Pancreas (tissue), 10 donors: ENCODE data around the gene PPARD. TPM values are rescaled to one million over a fixed set of nuclear protein-coding genes. Genes with fewer than 3 reads are reported as not detected.
A peak's percentile ranks its signal among the peaks of the same experiment; 100 is the strongest.

Experiments used
- ATAC-seq, 4 donors: fragments of 200-7000 bp; cut with Tn5 transposase; one replicate each; pipeline versions ENCODE4 v1.8.0 to v1.9.1; 2020; ENCODE audit warnings: mild to moderate bottlenecking in 4 of 4, moderate library complexity in 4 of 4
- DNase-seq, 6 donors: peaks; one replicate each; pipeline ENCODE4 v3.0.0-alpha.2; 2020
- FAIRE-seq: peaks from 2 replicates; lab custom pipeline; 2012; peaks lifted over from hg19 to GRCh38; lab: Jason Lieb, UNC
- H3K27ac ChIP-seq, 4 donors: fragments of 200-600 bp; sonication (generic); 1 replicate in 3 of 4; 2 replicates in 1 of 4; pipeline versions ENCODE4 v1.5.0 to v1.8.0; 2020
- H3K27me3 ChIP-seq, 4 donors: fragments of 200-600 bp; one replicate each; pipeline ENCODE4 v1.8.0; 2021
- H3K36me3 ChIP-seq, 3 donors: fragments of 200-600 bp; sonication (generic) in 1 of 3; one replicate each; pipeline versions ENCODE4 v1.5.0 to v1.8.0; 2020 to 2021
- H3K4me1 ChIP-seq, 3 donors: fragments of 200-600 bp; one replicate each; pipeline ENCODE4 v1.8.0; 2021
- H3K4me3 ChIP-seq, 4 donors: fragments of 200-600 bp; sonication (generic) in 2 of 4; one replicate each; pipeline versions ENCODE4 v1.5.0 to v1.8.0; 2020 to 2021
- H3K9me3 ChIP-seq, 4 donors: fragments of 200-600 bp; one replicate each; pipeline ENCODE4 v1.8.0; 2021
- CTCF ChIP-seq, 4 donors: fragments of 200-600 bp; sonication (generic) in 3 of 4; IDR thresholded peaks; one replicate each; pipeline versions ENCODE4 v1.5.0 to v1.8.0; 2021; ENCODE audit warnings: antibody characterized with exemption in 4 of 4
- WGBS, 2 donors: extraction: QIAGEN DNeasy Blood & Tissue Kit; methylation state at CpG; one replicate each; pipeline ENCODE4 v1.1.7; 2013; 5-methylcytosine and 5-hydroxymethylcytosine counted together
- intact Hi-C, 3 donors: fragments of 100-400 bp; cut with DNase I; formaldehyde crosslinking; loops; one replicate each; pipeline versions ENCODE4 v1.11.1 to v1.14.2; 2022
- polyA plus RNA-seq, 2 donors: library from polyadenylated mRNA; stranded (reverse); fragments of 200-250 nt; gene quantifications; one replicate each; pipeline ENCODE4 v1.2.3, GENCODE V29; 2013
- total RNA-seq, 6 donors: library from RNA; stranded (reverse); fragmentation: NEBNext Ultra II Directional in 4 of 6; extraction: Animal tissue kit (Norgen Biotek cat#: 25700) in 4 of 6; gene quantifications; one replicate each; pipeline versions ENCODE4 v1.2.1 to v1.2.4, GENCODE V29; 2021 to 2023
- donor health status: healthy with polysubstance abuse.
- donor health status: DM: no; HTN: no; CAD: no; lungs with moderate emphysema.
- donor health status: DM: no; HTN: no; CAD: no.
- donor health status: control.
- donor health status: control.
- donor health status: Bipolar disorder and iron deficiency.
- donor health status: DM: yes; HTN: yes; CAD: no.
- donor health status: DM: no; HTN: no; CAD: no.
- donor health status: DM: no; HTN: no; CAD: no.
- donor health status: DM: yes; HTN: yes; CAD: no.

PPARD gene
- total and polyA plus RNA-seq, 8 donors: 4.4 to 14.1 (median 8.2) TPM

- Histone ChIP-seq H3K27ac (no peak overlapping the region), H3K4me3 (no peak overlapping the region), H3K4me1 (peaks cover 0 to 3% (median 0%) of the 10 kb centered on the region in 3 donors), H3K36me3 (no peaks in the 10 kb centered on the region), H3K27me3 (no peaks in the 10 kb centered on the region), H3K9me3 (no peaks in the 10 kb centered on the region)
- TF ChIP-seq CTCF (IDR thresholded peaks at IDR 0.05): no peak
- ATAC-seq (no peak), FAIRE-seq (no peak), DNase-seq (no peak)
- 87 to 88% methylated on average over 9 of the region's 9 CpGs for WGBS, 2 donors
- intact Hi-C loops: loop anchor here in 1 of 3 donors (10.0 kb wide), 1 partner anchor 66 kb away; the partner anchor contains the start of gene PPARD
These were observed 68.7 kb downstream of the PPARD start for GRCh38 chr6:35411066-35411465.

GRCh38 chr6:35412102-35412501, 69.7 kb downstream of the PPARD start:
- 83 to 91% methylated on average over 8 of the region's 8 CpGs for WGBS, 2 donors
- H3K27ac ChIP-seq: no peak overlapping the region
- H3K9me3 ChIP-seq: no peaks in the 10 kb centered on the region
- no peak overlapping the region for H3K4me3 ChIP-seq
- no peak for TF ChIP-seq CTCF (IDR thresholded peaks at IDR 0.05)
- FAIRE-seq (no peak), ATAC-seq (no peak), DNase-seq (no peak)
- no peaks in the 10 kb centered on the region for H3K27me3 ChIP-seq
- no peaks in the 10 kb centered on the region for H3K36me3 ChIP-seq
- peaks cover 0 to 3% (median 0%) of the 10 kb centered on the region in 3 donors for H3K4me1 ChIP-seq
- intact Hi-C loops: loop anchor here in 1 of 3 donors (10.0 kb wide), 1 partner anchor 67 kb away; the partner anchor contains the start of gene PPARD

- TF ChIP-seq CTCF (IDR thresholded peaks at IDR 0.05): no peak
- intact Hi-C loops: loop anchor here in 1 of 3 donors (10.0 kb wide), 1 partner anchor 69 kb away; the partner anchor contains the start of gene PPARD
- DNase-seq (no peak), FAIRE-seq (no peak), ATAC-seq (no peak)
- Histone ChIP-seq H3K4me3 (no peak overlapping the region), H3K27ac (no peak overlapping the region), H3K4me1 (peaks cover 0 to 3% (median 0%) of the 10 kb centered on the region in 3 donors), H3K36me3 (no peaks in the 10 kb centered on the region), H3K27me3 (no peaks in the 10 kb centered on the region), H3K9me3 (no peaks in the 10 kb centered on the region)
- 93 to 97% methylated on average over 6 of the region's 6 CpGs for WGBS, 2 donors
These were observed 71.6 kb downstream of the PPARD start for GRCh38 chr6:35413911-35414310.

- peak in 3 of 4 donors; percentile 34 to 53 (median 41) for TF ChIP-seq CTCF (IDR thresholded peaks at IDR 0.05)
- no peak overlapping the region for H3K27ac ChIP-seq
- intact Hi-C loops: loop anchor here in 1 of 3 donors (10.0 kb wide), 1 partner anchor 70 kb away; the partner anchor contains the start of gene PPARD
- H3K27me3 ChIP-seq: no peaks in the 10 kb centered on the region
- H3K9me3 ChIP-seq: no peaks in the 10 kb centered on the region
- no peak for FAIRE-seq
- ATAC-seq: peak; percentile 96 to 99 (median 97)
- 30 to 33% methylated on average over 7 of the region's 7 CpGs for WGBS, 2 donors
- peak; percentile 75 to 87 (median 80) for DNase-seq
- H3K4me1 ChIP-seq: peaks cover 0 to 3% (median 0%) of the 10 kb centered on the region in 3 donors
- H3K4me3 ChIP-seq: no peak overlapping the region
- H3K36me3 ChIP-seq: no peaks in the 10 kb centered on the region
These were observed 72.9 kb downstream of the PPARD start for GRCh38 chr6:35415065-35415891.
